CD4-positive, alpha-beta T cell treated with Interleukin-17A for 4 hours (primary cell): Measurements from ENCODE around the gene CRYGN.

Experiments used
- DNase-seq: peaks from one replicate; pipeline ENCODE4 v3.0.0-alpha.2; 2020; ENCODE audit warnings: mixed read lengths

CRYGN gene

DNA sequence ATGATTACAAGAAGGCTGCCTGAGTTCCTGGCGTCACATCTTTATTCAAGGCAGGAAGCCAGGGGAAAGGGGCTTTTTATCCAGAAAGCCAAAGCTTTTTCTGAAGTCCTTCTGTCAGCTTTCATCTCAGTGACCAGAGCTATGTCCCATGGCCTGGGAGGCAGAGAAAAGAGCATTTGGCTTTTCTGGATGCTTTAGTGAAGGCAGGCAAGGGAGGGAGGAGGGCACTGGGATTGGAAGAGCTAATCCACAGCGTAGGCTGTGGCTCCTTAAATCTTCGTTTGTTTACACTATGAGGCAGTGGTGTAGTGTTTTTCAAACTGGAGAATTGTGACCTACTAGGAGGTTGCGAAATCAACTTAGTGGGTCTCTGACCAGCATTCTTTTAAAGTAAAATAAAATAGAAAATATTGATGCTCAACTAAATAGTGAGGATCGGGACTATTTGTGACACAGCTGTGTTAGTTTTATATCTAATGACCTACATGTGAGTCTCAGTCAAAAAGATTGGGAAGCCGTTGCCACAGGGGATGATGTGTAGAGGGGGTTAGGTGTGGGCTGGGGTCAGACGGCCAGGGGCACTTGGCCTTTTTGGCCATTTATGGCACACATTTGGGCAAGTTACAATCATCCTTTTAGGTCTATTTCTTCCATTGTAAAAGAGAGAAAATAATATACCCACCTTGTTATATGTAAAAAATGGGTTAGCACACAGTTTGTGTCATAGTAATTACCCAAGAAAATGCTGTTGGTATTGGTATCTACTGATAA is 14.1 kb downstream of the CRYGN start:
- no peak for DNase-seq

DNA sequence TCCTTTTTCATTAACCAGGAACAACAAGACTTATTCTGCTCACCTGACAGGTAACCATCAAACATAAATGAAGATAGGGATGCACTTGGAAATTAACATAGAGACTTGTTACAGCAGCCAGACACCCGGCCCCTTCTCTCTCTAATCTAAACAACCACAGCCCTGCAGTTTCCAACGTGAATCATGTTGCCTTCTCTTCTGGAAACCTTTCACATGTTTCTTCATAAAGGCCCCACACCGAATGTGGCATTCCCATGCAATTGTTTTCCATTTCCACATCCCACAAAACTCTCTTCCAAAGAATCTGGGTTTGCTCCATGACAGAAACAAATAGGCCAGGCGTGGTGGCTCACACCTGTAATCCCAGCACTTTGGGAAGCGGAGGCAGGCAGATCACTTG is 15.1 kb downstream of the CRYGN start:
- DNase-seq = no peak

DNA sequence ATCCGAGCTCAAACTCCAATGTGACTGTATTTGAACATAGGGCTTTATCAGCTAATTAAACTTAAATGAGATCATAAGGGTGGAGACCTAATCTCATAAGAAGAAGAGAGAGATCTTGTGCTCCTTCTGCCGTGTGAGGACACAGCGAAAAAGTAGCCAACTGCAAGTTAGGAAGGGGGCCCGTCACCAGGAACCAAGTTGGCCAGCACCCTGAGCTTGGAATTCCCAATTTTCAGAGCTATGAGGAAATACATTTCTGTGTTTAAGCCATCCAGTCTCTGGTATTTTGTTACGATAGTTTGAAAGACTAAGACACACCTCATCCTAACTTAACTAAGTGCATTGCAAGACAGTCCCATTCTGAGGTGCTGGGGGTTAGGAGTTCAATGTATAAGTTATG is 16.0 kb downstream of the CRYGN start:
- no peak for DNase-seq

DNA sequence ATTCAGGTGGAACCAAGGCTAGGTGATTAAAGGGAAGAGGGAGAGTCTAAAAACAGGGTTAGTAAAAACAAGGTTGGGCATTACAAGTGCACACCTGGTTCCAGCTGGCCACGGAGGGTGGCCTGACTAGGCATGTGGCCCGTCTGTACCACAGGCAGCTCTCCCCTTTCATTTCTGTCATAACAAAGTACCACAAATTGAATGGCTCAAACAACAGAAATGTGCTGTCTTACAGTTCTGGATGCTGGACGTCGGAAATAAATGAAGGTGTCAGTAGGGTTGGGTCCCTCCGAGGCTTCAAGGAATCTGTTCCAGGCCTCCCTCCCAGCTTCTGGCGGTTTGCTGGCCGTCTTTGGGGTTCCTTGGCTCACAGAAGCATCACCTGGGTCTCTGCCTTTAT is 16.7 kb downstream of the CRYGN start:
- no peak for DNase-seq

DNA sequence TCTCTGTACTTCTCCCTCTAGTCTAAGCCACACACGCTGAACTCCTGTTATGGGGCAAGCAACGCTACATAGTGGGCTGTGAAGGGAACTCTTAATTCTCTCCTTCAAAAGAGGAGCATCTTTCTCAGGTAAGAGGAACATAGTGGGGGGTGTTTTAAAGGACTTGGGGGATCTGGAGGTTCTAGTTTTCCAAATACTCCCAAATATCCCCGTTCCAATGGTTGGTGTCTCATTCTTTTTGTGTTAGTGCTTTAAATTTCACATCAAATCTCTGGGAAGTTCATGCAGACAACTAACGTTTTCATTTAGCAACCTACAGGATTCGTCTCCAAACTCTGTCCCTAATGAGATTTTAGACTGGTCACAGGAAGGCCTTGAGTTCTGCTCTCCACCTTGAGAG is 17.7 kb downstream of the CRYGN start:
- DNase-seq = no peak

DNA sequence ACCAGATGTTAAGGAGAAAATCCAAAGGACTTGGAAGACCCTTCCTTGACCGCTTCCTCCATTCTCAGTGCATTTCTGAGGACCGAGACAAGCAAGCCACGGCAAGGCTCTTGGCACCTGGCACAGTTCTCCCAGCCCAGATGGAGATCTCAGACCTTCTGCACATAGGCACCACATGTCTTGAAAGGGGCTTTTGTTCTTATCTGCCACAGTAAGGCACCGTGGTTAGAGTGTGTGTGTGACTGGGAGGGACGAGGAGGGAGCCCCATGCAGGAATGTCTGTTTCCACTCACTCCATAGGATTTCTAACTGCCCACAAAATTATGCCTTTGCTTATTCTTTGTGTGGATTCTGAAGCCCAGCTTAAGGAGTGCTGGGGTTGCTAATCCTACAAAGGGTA is 19.8 kb downstream of the CRYGN start:
- DNase-seq = no peak

DNA sequence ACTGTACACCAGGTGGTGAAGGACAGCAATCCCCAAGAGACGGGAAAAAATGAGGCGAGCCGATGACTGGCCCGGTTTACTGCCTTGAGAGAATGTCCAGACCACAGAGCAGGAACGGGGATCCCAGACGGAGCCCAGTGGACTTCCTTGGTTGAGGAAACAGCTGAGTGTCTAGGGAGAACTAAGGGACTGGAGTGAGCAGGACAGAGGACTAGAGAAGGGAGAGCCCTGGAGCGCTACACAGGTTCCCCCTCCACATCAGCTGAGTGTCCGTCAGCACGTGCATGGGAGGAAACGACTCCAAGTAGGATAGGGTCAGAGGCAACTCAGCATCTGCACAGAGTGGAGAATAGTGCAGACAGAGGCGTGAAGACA is 23.0 kb downstream of the CRYGN start:
- DNase-seq = no peak

DNA sequence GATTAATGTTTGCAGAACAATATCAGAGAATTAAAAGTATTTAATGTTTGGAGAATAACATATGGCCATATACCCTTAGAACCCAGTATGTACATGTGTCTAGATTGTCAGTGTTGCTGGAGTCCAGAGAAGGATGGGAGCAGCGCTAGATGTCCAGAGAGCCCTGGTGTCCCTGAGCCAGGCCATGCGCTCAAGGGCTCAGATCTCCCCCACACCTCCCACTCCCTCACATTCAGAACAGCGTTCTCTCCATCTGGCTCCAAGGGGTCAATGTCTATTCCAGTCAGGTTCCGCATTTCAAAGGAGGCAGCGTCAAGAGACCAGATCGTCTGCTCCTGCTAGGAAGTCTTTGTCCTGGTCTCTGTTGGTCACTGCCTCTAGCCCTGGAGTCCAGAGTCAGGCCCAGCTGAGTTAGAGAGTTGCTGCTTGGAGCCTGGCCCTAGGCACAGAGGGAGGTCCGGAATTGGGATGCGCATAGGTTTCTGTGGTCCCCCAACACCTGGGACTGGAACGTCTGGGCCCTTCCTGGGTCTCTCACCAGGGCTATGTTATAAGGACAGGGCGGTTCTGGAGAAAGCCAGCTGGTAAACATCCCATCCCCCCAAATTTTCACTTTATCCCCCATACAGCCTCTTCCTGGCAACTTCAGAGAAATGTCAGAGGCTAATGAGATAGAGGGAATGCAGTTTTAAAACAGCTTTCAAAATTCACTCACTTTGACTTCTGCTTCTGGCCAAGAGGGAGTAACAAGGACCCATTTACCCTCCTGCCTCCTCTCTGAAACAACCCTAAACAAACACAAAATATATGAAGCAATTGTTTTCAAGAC is 23.6 kb downstream of the CRYGN start:
- no peak for DNase-seq

DNA sequence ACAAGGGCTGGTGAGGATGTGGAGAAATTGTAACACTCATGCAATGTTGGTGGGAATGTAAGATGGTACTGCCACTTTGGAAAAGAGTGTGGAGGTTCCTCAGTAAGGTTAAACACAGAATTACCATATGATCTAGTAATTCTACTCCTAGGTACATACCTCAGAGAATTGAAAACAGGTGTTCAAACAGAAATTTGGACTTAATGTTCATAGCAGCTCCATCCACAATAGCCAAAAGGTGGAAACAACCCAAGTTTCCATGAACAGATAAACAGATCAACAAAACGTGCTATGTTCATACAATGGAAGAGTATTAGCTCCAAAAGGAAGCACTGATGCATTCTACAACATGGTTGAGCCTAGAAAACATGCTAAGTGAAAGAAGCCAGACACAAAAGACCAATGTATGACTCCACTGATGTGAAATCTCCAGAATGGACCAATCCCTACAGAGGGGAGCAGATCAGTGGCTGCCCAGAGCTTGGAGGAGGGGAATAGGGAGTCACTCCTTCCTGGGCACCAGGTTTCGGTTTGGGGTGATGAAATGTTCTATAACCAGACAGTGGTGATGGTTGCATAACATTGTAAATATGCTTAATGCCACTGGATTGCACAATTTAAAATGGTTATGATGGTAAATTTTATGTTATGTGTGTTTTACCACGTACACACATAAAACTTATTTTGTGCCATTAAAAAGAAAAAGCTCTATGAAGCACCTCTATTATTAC is 24.4 kb downstream of the CRYGN start:
- DNase-seq = no peak

DNA sequence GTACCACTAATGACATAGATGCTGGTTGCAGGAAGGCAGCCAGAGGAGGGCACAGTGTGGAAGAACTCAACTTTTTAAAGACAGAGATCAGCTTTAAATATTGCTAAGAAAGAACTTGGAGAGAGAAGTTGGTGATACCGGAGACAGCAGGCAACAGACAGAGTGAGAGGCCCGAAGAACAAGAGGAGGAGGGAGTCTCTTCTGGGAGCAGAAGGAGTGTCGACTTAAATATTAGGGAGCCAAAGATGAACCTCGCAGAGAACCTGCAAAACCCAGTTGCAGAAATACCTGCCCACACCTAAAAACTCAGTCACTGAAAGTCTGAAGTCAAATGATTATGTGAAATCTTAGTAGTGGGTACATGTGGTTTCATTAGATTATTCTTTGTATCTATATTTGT is 26.7 kb downstream of the CRYGN start:
- no peak for DNase-seq

DNA sequence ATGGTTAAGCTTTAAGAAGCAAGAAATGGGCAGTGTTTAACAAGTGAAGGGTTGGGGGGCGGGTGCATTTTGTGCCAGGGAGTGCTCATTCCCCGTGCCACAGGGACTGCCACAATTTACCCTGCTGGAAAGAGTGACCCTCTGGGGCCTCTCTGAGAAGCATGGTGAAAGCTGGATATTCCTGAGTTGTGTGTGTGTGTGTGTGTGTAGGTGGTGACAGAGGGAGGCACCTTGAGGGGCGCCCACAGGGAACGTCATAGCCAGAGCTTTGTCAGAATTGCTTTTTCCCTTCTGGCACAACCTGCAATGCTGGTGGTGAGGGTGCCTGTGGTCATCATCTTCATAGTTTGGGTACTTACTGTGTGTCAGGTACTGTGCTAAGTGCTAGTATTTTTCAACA is 27.6 kb downstream of the CRYGN start:
- DNase-seq = no peak

DNA sequence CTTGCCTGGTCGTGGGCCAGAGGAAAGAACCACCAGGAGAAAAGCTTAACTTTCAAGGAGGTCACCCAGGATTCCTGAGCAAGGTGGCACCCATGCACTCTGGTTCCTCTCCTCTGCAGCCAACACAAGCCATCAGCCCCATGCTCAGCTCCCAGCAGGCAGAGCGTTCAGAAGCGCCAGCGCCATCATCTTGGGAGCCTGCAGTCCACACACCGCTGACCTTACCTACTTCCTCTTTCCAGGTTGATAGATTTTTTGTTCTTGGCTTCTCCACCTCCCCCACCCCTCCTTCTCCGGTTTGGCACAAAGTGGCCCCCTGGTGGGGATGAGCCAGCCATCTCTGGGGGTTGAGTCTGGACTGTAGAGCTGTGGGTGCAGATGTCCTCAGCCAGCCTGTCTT is 28.4 kb downstream of the CRYGN start:
- no peak for DNase-seq

DNA sequence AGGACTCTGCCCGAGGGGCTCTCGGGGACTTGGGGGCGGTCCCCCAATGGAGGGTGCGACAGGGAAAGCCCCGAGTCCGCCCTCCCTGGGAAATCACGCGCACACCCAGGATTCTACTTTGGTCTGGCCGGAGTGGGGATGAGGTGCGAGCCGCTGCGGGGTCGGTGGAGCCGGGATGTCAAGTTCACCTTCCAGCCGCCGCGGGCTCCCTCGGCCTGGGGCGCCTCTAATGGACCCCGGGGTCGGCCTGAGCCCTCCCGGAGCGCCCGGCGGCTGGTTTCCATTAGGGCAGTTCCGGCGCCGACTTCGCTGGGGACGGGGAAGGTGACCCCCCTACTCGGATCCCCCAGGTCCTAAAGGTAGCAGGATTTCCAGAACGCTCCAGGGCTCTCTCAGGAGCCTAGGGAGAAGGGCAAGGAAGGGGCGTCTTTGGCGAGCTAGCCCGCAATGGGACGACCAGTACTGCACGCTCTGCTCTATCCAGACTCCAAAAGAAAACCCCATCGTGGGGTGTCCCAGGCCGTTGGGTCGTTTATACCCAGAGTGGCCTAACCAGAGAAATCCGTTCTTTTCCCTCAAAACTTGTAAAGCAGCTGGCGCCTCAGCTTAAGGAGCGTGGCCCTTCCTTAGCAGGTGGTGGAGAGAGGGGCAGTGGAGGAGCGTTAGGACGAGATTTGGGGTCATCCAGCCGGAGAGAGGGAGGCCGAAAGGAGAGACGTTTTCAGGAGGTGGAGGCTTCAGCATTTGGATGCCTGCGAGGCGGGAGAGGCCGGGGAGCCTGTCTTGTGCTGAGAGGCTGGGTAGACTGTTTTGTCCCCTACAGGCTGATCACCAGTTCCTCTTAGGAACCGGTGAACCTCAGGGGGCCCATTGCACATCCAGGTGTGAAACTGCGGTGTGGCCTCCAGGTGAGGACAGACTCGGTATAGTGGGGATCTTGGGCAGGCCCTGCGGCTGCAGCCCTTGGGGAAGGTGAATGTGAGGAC is 29.2 kb downstream of the CRYGN start:
- no peak for DNase-seq

DNA sequence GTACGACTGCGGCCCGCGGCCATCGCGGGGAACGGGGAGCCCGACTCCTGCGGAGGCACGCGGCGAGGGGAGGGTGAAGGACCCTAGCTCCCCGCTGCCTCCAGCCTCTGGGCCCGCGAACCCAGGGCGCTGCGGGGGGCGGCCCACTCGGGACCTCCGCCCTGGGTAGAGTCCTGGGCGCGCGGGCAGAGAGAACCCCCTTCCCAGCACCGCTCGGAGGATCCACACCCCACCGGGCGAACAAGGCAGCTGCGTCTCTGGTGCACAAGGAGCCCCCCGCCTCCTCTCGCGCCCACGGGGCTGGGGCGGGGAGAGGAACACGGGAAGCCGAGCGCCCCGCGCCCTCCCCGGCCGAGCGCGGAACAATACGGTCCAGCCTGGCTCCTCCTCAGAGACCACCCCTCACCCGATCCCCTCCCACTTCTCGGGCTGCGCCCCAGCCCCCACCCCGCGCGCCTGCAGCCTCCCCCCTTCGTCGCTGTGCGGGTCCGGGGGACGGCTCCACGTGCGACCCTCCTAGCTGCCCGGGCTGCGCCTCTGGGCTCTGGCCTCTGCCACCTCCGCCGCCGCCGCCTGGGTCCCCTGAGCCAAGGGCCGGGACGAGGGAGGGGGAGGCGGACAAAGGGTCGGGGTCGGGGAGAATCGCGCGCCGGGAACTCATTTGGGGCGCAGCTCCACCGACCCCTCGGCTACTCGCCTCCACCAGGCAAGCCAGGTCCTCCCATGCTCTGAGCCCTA is 30.1 kb downstream of the CRYGN start, which contains the start of gene WDR86:
Gene WDR86, minus strand, starts transcription at position 372 of the 738 bp plus-strand sequence. CDS start 449 bp downstream, outside the sequence.
- DNase-seq = peak; percentile 25

DNA sequence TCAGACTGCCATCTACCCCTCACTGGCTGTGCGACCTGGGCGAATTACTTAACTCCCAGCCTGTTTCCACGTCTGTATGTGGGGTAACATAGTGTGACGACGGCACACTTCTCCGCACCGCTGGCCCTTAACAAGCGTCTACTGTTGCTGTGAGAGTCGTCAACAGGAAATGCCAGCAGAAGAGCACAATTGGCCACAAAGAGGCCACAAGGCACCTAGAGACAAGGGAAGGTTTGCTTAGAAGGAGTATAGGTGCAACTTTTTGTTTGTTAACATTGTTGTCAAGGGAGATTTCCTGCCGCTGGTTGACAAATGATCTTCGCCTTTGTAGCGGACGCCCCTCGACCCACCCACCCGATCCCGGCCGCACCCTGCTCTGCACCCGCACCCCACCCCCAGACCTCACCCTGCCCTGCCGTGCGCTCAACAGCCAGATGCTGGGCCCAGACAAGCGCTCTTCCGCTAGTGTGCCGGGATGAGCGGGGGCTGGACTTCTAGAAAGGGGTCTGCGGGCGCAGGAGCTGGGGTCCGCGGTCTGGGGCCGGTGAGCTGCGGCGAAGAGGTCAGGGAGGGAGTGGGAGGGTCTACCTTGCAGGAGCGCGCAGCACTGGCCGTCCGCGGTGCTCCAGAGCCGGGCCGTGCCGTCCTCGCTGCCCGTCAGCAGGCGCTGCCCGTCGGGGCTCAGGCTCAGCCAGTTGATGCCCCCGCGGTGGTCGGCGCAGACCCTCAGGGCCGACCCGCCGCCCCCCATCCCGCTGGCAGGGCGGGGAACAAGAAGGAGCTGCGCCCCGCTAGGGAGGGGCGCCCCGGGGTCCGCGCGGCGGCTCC is 30.9 kb downstream of the CRYGN start:
- DNase-seq = peak; percentile 56

DNA sequence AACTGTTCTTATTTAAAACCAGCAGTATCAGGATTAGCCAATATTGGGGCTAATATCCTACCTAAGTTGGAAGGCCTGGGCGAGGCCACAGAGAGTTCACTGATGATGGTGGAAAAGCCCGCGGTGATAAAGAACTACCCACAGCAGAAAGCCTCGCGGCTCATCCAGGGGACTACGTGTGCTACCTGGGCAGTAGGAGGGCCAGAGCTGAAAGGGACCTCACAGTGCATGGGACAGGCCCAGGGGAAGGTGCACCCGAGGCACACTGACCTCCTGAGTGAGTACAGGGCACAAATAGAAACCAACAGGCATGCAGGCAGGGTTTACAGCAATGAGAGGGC is 31.5 kb downstream of the CRYGN start:
- DNase-seq = no peak

DNA sequence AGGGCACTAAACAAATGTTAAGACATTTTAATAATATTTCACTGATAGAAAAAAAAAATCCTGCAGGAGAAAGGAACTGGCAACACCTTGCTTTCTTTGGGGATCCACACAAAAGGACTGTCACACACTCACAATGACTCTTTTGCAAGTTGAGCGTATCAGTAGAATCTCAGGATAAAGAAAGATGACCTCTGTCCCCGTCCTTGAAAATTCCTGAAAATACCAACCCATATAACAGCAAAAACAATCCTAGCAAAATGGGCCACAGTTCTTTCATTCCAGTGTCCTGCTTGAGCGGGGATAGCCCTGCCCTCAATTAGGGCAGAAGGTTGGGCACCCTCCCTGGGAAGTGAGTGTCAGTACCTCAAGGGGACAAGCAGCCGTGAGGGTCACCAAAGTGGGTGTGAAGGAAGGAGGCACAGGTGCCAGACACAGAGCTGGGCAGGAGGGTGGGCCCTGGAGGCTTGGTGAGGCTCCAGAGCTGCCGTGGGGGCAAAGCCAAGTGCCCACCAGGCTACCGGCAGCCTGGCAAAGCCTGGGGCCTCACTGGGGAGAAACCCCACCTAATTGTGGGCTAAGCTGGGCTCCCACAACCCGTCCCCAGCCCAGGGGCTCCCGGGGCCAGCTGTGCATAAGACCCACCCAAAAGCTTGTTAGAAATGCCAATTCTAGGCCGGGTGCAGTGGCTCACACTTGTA is 32.9 kb downstream of the CRYGN start:
- no peak for DNase-seq

DNA sequence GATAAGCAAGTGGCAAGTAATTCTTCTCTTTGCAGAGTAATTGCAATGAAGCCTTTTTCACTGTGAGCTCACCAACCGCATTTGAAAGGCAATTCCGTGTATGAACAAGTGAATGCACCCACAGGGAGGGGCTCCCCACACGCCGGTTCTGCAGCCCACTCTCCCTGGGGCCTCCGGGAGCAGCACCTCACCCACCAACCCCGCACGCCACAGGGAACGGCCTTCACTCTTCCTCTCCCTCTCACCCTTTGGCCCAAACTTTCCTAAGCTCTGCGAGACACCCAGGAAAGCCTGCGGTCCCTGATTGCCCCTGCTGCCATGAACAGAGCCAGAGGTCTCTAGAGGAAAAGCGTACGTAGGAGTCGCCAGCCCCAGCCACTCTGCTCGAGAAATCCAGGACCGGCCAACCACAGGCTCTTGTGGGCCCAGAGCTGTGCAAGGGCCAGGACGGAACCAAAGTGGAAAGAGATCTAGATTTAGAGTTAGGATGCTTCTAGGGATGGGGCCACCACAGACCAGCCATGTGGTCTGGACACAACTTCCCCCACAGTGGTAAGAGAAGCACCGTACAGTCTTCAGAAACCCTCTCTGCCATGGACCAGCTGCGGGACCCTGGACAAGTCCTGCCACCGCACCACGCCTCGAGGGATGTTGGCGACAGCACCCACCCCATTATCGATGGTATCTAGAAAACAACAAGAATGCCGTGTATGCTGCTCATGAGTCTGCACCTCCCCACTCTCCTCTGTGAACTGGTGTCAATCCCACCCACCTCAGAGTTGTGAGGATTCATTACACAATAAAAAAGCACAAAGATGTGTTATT is 33.7 kb downstream of the CRYGN start:
- DNase-seq = no peak

DNA sequence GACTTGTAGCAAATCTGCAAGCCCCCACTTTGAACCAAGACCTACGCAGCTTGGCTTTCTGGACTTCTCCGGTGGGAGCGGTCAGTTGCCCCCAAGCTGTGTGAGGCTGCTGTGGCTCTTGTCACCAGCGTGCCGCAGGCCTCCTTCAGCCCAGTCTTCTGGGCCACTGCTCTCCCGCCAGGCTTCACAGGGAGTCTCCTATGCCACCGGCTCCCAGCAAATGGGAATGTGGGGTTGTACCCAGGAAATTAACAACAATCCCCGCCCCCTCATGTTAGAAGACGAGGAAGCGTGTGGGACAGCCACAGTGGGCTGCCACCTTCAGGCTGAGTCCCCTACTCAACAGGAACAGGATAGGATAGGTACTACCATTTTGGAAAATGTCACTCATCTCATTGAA is 34.4 kb downstream of the CRYGN start:
- DNase-seq = no peak
